ENCODE measurements around the gene MTM1. TPM values are rescaled to one million over a fixed set of nuclear protein-coding genes. Genes with fewer than 3 reads are reported as not detected.

Gene MTM1
- total and polyA plus RNA-seq, 5 donors, result 4.0 to 16.9 (median 15.2) TPM

DNA sequence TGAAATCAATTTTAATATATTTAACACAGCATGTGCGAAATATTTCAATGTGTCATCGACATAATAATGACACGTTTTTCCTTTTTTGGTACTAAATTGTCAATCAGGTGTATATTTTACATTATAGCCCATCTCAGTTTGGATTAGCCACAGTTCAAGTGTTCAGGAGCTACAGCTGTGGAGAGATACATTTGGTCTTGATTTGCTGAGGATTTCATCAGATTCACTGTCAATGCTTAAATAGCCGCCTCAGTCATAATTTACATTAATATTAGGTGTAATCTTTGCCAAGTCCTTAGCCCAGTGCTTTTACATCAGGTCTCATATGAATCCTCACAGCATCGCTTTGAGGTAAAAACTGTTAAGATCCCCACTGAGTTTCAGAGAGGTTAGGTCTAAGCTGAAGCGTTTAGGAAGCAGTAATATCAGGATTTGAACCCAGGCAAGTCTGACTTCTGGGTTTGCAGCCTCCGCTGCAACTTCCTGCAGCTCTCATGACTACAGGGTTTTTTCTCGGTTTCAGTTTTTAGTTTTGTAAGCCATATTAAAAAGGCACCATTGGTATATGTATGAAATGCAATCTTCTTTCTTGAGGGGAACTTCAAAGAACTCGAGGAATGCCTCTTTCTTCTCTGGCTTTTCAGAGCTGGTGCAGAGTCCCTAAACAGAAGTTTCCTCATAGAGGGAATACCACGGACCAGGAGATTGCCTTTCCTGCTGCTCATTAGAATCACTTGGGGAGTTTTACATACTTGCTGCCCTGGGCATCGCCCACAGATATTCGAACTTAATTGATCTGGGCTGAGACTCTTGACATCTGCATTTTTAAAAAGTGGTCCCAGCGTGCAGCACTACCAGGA, 6.4 kb downstream of the MTM1 start:
- intact Hi-C loops (cut with DNase I), result no loop called here

DNA sequence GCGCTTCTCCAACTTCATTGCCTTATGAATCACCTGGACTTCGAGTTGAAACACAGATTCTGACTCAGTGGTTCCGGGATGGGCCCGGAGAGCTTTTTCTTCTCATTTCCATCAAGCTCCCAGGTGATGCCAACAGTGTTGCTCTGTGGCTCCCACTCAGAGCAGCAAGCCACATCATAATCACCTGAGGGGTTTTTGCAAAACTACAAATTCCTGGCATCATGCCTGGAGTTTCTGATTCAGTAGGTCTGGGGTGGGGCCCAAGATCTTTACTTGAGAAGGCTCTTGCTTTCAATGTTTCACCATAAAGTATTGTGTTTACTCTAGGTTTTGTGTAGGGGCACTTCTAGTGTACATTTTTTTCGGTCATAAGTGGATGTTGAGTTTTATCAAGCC, 7.0 kb downstream of the MTM1 start:
- WGBS, result 92% methylated on average over 5 of the region's 5 CpGs
- Histone ChIP-seq H3K4me1 (ENCODE audit: control insufficient read depth, insufficient read depth, low read length) (peaks cover 4% of the 10 kb centered on the region), H3K9me3 (ENCODE audit: control insufficient read depth, low read length) (no peaks in the 10 kb centered on the region), H3K27me3 (ENCODE audit: control insufficient read depth, insufficient read depth) (no peaks in the 10 kb centered on the region), H3K27ac (ENCODE audit: low read length) (peak overlapping the region; percentile 2), H3K4me3 (ENCODE audit: low read length) (no peak overlapping the region)
- intact Hi-C loops (cut with DNase I), result no loop called here
- DNase-seq (no peak), ATAC-seq (no peak)

More for the DNA sequence above, 6.4 kb downstream of the MTM1 start:
- Histone ChIP-seq H3K4me1 (ENCODE audit: control insufficient read depth, insufficient read depth, low read length) (peaks cover 5% of the 10 kb centered on the region), H3K27me3 (ENCODE audit: control insufficient read depth, insufficient read depth) (no peaks in the 10 kb centered on the region), H3K4me3 (ENCODE audit: low read length) (no peak overlapping the region), H3K9me3 (ENCODE audit: control insufficient read depth, low read length) (no peaks in the 10 kb centered on the region), H3K27ac (ENCODE audit: low read length) (peak overlapping the region; percentile 2)
- ATAC-seq (no peak), DNase-seq (no peak)
- WGBS, result 70% methylated on average over 13 of the region's 13 CpGs

DNA sequence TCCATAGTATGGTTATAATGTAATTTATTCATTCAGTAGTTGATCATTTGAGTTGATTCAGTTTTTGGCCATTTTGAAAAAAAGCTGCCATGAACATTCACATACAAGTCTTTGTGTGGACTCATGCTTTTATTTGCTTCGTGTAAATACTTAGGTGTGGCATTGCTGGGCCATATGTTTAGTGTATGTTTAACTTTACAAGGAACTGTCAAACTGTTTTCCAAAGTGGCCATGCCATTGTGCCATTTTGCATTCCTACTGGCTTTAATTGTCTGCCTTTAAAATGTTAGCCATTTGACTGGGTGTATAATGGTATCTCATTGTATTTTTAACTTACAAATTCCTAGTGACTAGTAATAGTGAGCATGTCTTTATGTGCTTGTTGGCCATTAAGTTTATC, 8.8 kb downstream of the MTM1 start:
- Histone ChIP-seq H3K27me3 (ENCODE audit: control insufficient read depth, insufficient read depth) (no peaks in the 10 kb centered on the region), H3K9me3 (ENCODE audit: control insufficient read depth, low read length) (no peaks in the 10 kb centered on the region), H3K4me1 (ENCODE audit: control insufficient read depth, insufficient read depth, low read length) (peaks cover 6% of the 10 kb centered on the region), H3K4me3 (ENCODE audit: low read length) (no peak overlapping the region), H3K27ac (ENCODE audit: low read length) (no peak overlapping the region)
- WGBS, result 90% methylated on average over 1 of the region's 1 CpG
- intact Hi-C loops (cut with DNase I), result no loop called here
- no peak for ATAC-seq
- no peak for DNase-seq

DNA sequence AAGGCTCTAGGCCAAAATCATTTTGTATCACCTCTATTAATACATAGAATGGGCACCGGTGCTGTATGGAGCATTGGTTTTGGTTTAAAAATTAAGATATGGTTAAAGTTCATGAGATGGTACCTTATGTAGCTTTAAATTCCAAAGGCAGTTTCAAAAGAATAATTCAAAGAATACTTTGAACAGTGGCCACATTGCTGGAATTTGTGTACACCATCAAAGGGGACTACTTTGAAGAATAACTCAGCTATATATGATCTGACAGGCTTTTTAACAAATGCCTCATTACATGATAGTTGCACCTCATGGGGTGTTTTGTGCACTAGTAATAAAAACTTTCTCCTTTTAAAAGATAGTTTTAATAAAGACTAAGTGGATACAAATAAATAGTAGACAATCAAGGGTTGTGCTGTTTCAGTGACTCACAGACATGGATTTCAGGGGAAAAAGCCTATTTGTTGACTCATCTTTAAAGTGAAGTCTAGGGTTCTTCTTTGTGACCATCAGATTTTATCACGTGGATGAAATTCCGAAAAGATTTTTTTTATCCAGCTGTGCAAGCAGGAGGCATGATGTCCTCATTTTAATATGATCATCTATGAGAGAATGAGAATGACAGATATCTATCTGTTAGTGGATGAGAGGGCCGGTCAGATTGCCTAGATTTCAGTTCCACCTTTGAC, 12.8 kb downstream of the MTM1 start:
- no peak overlapping the region for H3K27ac ChIP-seq (ENCODE audit: low read length)
- intact Hi-C loops (cut with DNase I), result loop anchor here in 1 of 4 donors (10.0 kb wide), 1 partner anchor 216 kb away; the partner anchor contains the start of gene MAMLD1
- H3K4me3 ChIP-seq (ENCODE audit: low read length), result no peak overlapping the region
- DNase-seq (no peak), ATAC-seq (no peak)
- H3K9me3 ChIP-seq (ENCODE audit: control insufficient read depth, low read length), result no peaks in the 10 kb centered on the region
- peaks cover 2% of the 10 kb centered on the region for H3K4me1 ChIP-seq (ENCODE audit: control insufficient read depth, insufficient read depth, low read length)
- no peaks in the 10 kb centered on the region for H3K27me3 ChIP-seq (ENCODE audit: control insufficient read depth, insufficient read depth)
- 62% methylated on average over 4 of the region's 4 CpGs for WGBS

DNA sequence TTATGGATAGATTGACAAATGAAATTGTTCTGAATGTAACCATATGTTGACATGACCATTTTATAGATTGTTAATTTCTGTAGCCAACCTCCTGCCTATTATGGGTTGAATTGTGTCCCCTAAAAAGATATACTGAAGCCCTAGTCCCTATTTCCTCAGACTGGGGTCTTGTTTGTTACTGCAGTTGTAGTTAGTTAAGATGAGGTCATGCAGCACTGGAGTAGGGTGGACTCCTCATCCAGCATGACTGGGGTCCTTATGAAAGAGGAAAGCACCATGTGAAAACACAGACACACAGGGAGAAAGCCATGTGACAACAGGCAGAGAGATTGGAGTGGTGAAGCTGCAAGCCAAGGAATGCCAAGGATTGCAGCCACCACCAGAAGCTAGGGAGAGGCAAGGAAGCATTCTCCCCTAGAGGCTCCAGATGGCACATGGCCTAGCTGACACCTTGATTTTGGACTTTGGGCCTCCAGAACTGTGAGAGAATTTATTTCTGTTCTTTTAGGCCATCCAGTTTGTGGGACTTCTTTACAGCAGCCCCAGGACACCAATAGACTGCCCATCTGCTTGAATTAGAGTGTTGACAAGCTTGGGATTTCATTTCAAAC, 14.0 kb downstream of the MTM1 start:
- Histone ChIP-seq H3K9me3 (ENCODE audit: control insufficient read depth, low read length) (no peaks in the 10 kb centered on the region), H3K4me1 (ENCODE audit: control insufficient read depth, insufficient read depth, low read length) (peaks cover 2% of the 10 kb centered on the region), H3K4me3 (ENCODE audit: low read length) (no peak overlapping the region), H3K27ac (ENCODE audit: low read length) (no peak overlapping the region), H3K27me3 (ENCODE audit: control insufficient read depth, insufficient read depth) (no peaks in the 10 kb centered on the region)
- no peak for ATAC-seq
- intact Hi-C loops (cut with DNase I), result loop anchor here in 1 of 4 donors (10.0 kb wide), 1 partner anchor 218 kb away; the partner anchor contains the start of gene MAMLD1
- no peak for DNase-seq

DNA sequence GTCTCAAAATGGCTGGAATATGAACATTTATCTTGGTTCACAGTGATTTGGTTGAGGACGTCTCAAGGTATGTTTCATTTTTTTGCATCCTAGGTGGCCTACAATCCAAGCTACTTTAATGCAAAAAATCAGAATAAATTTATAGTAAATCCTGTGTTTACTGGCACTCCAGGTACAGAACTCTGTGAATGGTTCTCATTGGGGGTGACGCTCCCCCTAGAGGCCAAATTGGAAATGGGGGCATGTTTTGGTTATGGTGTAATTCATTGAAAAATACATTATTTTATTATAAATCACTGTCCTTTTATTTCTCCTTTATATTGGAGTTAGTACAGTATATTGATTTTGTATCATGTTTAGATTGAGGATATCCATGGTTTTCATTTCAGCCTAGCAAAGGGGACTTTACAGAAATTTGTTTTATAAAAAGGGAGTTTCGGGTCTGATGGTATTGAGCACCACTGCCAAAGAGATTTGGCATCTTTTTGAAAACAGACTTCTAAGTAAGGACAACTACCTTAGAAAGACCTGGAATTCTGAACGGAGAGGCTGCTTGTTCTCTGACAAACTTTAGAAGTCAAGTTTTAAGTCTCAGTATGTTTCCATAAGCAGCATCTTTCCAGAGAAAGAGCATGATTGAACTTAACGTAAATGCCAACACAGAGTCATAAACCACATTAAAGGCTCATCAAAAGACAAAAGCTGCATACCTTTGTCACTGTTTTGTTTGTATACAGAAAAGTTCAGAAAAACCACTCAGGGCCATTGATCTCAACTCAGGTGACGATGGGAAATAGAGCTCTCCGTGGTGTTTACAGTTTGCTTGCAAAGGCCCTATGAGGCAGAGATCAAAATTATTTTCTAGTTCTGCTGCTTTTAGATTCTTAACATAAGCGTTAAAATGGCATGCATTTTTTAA, 19.4 kb downstream of the MTM1 start:
- H3K27me3 ChIP-seq (ENCODE audit: control insufficient read depth, insufficient read depth), result no peaks in the 10 kb centered on the region
- no peaks in the 10 kb centered on the region for H3K9me3 ChIP-seq (ENCODE audit: control insufficient read depth, low read length)
- no peak overlapping the region for H3K27ac ChIP-seq (ENCODE audit: low read length)
- H3K4me3 ChIP-seq (ENCODE audit: low read length), result no peak overlapping the region
- intact Hi-C loops (cut with DNase I), result loop anchor here in 1 of 4 donors (10.0 kb wide), 1 partner anchor 223 kb away; the partner anchor contains the start of gene MAMLD1
- H3K4me1 ChIP-seq (ENCODE audit: control insufficient read depth, insufficient read depth, low read length), result no peaks in the 10 kb centered on the region
- no peak for DNase-seq
- 79% methylated on average over 8 of the region's 8 CpGs for WGBS
- ATAC-seq, result no peak

DNA sequence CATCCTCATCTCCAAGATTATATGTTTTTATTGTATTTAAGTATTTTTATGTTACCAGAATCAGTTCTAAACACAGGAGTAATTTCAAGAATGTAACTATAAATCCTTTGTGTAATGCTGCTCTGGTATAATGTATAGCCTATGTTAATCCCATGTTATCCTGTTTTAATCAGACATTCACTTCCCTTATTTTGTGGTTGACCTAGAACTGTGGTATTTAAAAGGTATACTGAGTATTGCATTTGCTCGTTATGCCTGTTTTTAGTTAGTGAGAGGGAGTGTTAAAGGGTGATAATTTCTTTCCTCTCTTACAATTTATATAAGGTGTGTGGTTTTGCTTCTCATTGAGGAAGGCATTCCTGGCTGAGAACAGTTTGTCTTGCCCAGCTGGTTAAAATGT, 26.2 kb downstream of the MTM1 start:
- Histone ChIP-seq H3K4me3 (ENCODE audit: low read length) (no peak overlapping the region), H3K27ac (ENCODE audit: low read length) (no peak overlapping the region), H3K27me3 (ENCODE audit: control insufficient read depth, insufficient read depth) (no peaks in the 10 kb centered on the region), H3K9me3 (ENCODE audit: control insufficient read depth, low read length) (no peaks in the 10 kb centered on the region), H3K4me1 (ENCODE audit: control insufficient read depth, insufficient read depth, low read length) (no peaks in the 10 kb centered on the region)
- intact Hi-C loops (cut with DNase I), result no loop called here
- 73% methylated on average over 1 of the region's 1 CpG for WGBS
- no peak for ATAC-seq
- DNase-seq, result no peak

DNA sequence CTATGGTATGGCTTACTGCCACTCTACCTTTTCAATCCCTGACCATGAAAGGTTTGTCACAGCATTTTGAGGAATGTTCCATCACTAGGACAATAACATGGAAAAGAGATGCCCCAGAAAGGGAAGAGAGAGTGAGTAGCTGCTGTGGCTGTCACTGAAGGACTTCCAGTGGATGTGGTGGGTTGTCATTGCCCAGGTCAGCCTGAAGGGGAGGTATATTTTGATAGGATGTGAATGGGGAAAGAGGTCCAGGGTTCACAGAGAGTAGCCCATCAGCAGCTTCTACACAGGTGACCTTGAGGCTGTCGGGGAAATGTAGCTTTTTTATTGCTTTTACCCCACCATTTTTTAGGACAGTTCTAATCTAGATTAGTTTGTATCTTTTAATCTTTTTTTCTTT, 30.8 kb downstream of the MTM1 start:
- 100% methylated on average over 1 of the region's 1 CpG for WGBS
- intact Hi-C loops (cut with DNase I), result no loop called here
- DNase-seq (no peak), ATAC-seq (no peak)
- H3K4me1 ChIP-seq (ENCODE audit: control insufficient read depth, insufficient read depth, low read length), result no peaks in the 10 kb centered on the region
- H3K9me3 ChIP-seq (ENCODE audit: control insufficient read depth, low read length), result no peaks in the 10 kb centered on the region
- no peaks in the 10 kb centered on the region for H3K27me3 ChIP-seq (ENCODE audit: control insufficient read depth, insufficient read depth)
- no peak overlapping the region for H3K27ac ChIP-seq (ENCODE audit: low read length)
- H3K4me3 ChIP-seq (ENCODE audit: low read length), result no peak overlapping the region

DNA sequence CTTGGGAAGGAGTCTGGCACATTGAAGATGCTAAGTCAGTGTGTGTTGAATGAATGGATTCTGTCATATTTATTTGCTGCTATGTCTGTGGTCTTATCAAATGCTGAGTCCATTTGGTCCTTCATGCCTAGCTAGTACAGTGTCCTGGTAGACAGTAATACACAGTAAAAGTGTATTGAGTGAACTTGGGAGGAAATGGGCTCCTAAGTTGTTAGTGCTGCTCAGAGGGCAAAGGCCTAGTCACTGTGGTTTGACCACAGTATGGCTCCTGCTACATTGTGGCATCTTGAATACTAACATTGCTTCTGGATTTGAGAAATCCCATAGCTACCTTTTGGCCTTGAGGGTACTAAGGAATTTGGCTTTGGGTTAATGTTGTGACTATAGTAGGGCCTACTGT, 33.9 kb downstream of the MTM1 start:
- Histone ChIP-seq H3K4me3 (ENCODE audit: low read length) (no peak overlapping the region), H3K27ac (ENCODE audit: low read length) (no peak overlapping the region), H3K27me3 (ENCODE audit: control insufficient read depth, insufficient read depth) (no peaks in the 10 kb centered on the region), H3K9me3 (ENCODE audit: control insufficient read depth, low read length) (no peaks in the 10 kb centered on the region), H3K4me1 (ENCODE audit: control insufficient read depth, insufficient read depth, low read length) (no peaks in the 10 kb centered on the region)
- intact Hi-C loops (cut with DNase I), result no loop called here
- DNase-seq (no peak), ATAC-seq (no peak)

DNA sequence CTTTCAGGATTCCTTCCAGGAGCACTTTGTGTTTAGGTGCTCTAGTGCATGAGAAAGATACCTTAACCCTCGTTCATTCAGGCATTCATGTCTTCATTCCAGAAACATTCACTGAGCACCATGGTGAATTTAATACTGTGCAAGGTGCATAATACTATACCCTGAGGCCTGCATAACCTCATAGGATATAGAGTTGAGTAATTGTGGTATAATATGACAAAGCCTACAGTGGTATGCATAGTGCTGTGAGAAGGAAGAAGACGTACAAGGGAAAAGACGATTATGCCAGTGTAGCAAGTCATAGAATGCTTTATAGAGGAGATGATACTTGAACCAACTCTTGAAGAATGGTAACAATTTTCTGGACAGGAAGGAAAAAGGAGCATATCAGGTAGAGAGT, 34.3 kb downstream of the MTM1 start:
- no peak overlapping the region for H3K4me3 ChIP-seq (ENCODE audit: low read length)
- no peak for ATAC-seq
- no peak for DNase-seq
- no peaks in the 10 kb centered on the region for H3K4me1 ChIP-seq (ENCODE audit: control insufficient read depth, insufficient read depth, low read length)
- no peaks in the 10 kb centered on the region for H3K9me3 ChIP-seq (ENCODE audit: control insufficient read depth, low read length)
- WGBS, result 92% methylated on average over 3 of the region's 3 CpGs
- H3K27ac ChIP-seq (ENCODE audit: low read length), result no peak overlapping the region
- intact Hi-C loops (cut with DNase I), result no loop called here
- H3K27me3 ChIP-seq (ENCODE audit: control insufficient read depth, insufficient read depth), result no peaks in the 10 kb centered on the region
